ENCODE measurements around the gene BCDIN3D.

Gene BCDIN3D

GRCh38 chr12:49869816-49870500 lies 27.1 kb upstream of the BCDIN3D start:
- H3K9ac ChIP-seq (ENCODE audit: low read depth in 1 of 2, low read length in 2 of 2) = no peak overlapping the region
- H3K4me1 ChIP-seq (ENCODE audit: control insufficient read depth in 1 of 2, insufficient read depth in 2 of 2, low read length in 2 of 2) = peaks cover 8 to 23% of the 10 kb centered on the region in 2 donors
- H3K27ac ChIP-seq (ENCODE audit: low read depth, low read length) = no peak overlapping the region
- H3K4me3 ChIP-seq (ENCODE audit: low read depth in 1 of 2, low read length in 2 of 2) = no peak overlapping the region
- H3K36me3 ChIP-seq (ENCODE audit: control insufficient read depth in 1 of 2, insufficient read depth in 2 of 2, low read length in 2 of 2) = no peaks in the 10 kb centered on the region
- no peaks in the 10 kb centered on the region for H3K27me3 ChIP-seq (ENCODE audit: control insufficient read depth in 1 of 2, insufficient read depth in 2 of 2, low read length in 2 of 2)
- H3K9me3 ChIP-seq (ENCODE audit: control insufficient read depth in 1 of 2, low read length in 2 of 2) = no peaks in the 10 kb centered on the region

- Histone ChIP-seq H3K27me3 (ENCODE audit: control insufficient read depth in 1 of 2, insufficient read depth in 2 of 2, low read length in 2 of 2) (no peaks in the 10 kb centered on the region), H3K9me3 (ENCODE audit: control insufficient read depth in 1 of 2, low read length in 2 of 2) (no peaks in the 10 kb centered on the region), H3K9ac (ENCODE audit: low read depth in 1 of 2, low read length in 2 of 2) (no peak overlapping the region), H3K4me1 (ENCODE audit: control insufficient read depth in 1 of 2, insufficient read depth in 2 of 2, low read length in 2 of 2) (peaks cover 8 to 23% of the 10 kb centered on the region in 2 donors), H3K36me3 (ENCODE audit: control insufficient read depth in 1 of 2, insufficient read depth in 2 of 2, low read length in 2 of 2) (no peaks in the 10 kb centered on the region), H3K27ac (ENCODE audit: low read depth, low read length) (no peak overlapping the region), H3K4me3 (ENCODE audit: low read depth in 1 of 2, low read length in 2 of 2) (no peak overlapping the region)
These were observed 26.3 kb upstream of the BCDIN3D start for GRCh38 chr12:49868952-49869815.

- H3K27ac ChIP-seq (ENCODE audit: low read depth, low read length) = no peak overlapping the region
These were observed 25.5 kb upstream of the BCDIN3D start for GRCh38 chr12:49868449-49868848.

DNA sequence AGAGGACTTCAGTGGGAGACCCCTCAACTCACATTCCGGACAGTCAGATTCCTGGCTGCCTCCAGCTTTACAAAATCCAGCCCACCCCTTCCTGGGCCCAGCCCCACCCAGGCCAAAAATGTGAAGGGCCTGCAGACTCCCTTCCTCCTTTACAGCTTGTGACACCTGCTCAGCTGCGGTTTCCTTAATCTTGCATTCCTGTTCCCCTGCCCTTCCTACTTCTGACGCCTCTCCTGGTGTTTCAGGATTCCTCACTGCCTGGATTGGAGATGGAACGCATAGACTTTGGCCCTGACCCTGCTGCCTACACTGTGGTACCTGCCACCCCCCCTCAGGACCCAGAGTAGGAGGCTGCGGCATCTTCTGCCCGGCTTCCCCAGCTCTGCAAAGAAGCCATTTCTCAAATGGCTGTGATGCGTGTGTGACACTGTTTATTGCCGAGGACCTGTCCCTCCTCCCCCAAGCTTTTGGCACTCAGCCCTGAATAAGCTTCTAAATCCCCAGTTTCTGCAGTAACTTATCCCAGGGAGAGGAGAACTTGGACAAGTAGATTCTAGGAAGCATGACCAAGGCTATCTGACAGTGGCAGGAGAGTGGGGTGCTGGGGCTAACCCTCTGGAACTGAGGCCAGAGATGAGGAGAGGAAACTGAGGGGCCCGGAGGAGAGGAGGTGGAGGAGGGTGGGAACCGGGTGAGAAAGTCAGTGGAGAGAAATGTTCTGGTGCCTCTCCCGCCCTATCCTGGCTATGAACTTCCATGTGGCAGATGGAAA lies 24.9 kb upstream of the BCDIN3D start:
- Histone ChIP-seq H3K27ac (ENCODE audit: low read depth, low read length) (no peak overlapping the region), H3K9ac (ENCODE audit: low read depth in 1 of 2, low read length in 2 of 2) (no peak overlapping the region), H3K4me1 (ENCODE audit: control insufficient read depth in 1 of 2, insufficient read depth in 2 of 2, low read length in 2 of 2) (peaks cover 8 to 23% of the 10 kb centered on the region in 2 donors), H3K4me3 (ENCODE audit: low read depth in 1 of 2, low read length in 2 of 2) (no peak overlapping the region), H3K36me3 (ENCODE audit: control insufficient read depth in 1 of 2, insufficient read depth in 2 of 2, low read length in 2 of 2) (no peaks in the 10 kb centered on the region), H3K27me3 (ENCODE audit: control insufficient read depth in 1 of 2, insufficient read depth in 2 of 2, low read length in 2 of 2) (no peaks in the 10 kb centered on the region), H3K9me3 (ENCODE audit: control insufficient read depth in 1 of 2, low read length in 2 of 2) (no peaks in the 10 kb centered on the region)

More at GRCh38 chr12:49868449-49868848, 25.5 kb upstream of the BCDIN3D start:
- H3K4me3 ChIP-seq (ENCODE audit: low read depth in 1 of 2, low read length in 2 of 2) = no peak overlapping the region
- no peaks in the 10 kb centered on the region for H3K27me3 ChIP-seq (ENCODE audit: control insufficient read depth in 1 of 2, insufficient read depth in 2 of 2, low read length in 2 of 2)
- H3K36me3 ChIP-seq (ENCODE audit: control insufficient read depth in 1 of 2, insufficient read depth in 2 of 2, low read length in 2 of 2) = no peaks in the 10 kb centered on the region
- H3K9ac ChIP-seq (ENCODE audit: low read depth in 1 of 2, low read length in 2 of 2) = no peak overlapping the region
- no peaks in the 10 kb centered on the region for H3K9me3 ChIP-seq (ENCODE audit: control insufficient read depth in 1 of 2, low read length in 2 of 2)
- H3K4me1 ChIP-seq (ENCODE audit: control insufficient read depth in 1 of 2, insufficient read depth in 2 of 2, low read length in 2 of 2) = peaks cover 8 to 23% of the 10 kb centered on the region in 2 donors

- peak overlapping the region in 1 of 2 donors; percentile 28 for H3K4me3 ChIP-seq (ENCODE audit: low read depth in 1 of 2, low read length in 2 of 2)
- H3K27ac ChIP-seq (ENCODE audit: low read depth, low read length) = no peak overlapping the region
- H3K27me3 ChIP-seq (ENCODE audit: control insufficient read depth in 1 of 2, insufficient read depth in 2 of 2, low read length in 2 of 2) = no peaks in the 10 kb centered on the region
- peaks cover 8 to 23% of the 10 kb centered on the region in 2 donors for H3K4me1 ChIP-seq (ENCODE audit: control insufficient read depth in 1 of 2, insufficient read depth in 2 of 2, low read length in 2 of 2)
- no peaks in the 10 kb centered on the region for H3K9me3 ChIP-seq (ENCODE audit: control insufficient read depth in 1 of 2, low read length in 2 of 2)
- H3K36me3 ChIP-seq (ENCODE audit: control insufficient read depth in 1 of 2, insufficient read depth in 2 of 2, low read length in 2 of 2) = no peaks in the 10 kb centered on the region
- H3K9ac ChIP-seq (ENCODE audit: low read depth in 1 of 2, low read length in 2 of 2) = no peak overlapping the region
These were observed 24.1 kb upstream of the BCDIN3D start for GRCh38 chr12:49866859-49867569.

DNA sequence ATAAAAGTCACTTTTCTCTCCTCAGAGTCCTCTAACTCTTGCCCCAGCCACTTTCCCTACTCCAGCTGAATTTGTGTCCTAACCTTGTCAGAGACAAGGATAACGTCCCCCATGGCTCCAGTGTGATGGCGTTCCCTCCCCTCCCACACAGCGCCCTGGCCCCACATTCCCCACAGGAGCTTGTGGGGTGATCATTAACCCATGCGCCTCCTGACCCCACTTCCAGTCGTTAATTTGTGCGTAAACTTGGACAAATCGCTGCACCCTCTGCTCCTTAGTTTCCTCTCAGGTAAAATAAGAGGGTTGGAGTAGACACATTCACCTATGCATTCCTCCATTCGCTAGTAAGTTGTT lies 22.9 kb upstream of the BCDIN3D start:
- Histone ChIP-seq H3K9ac (ENCODE audit: low read depth in 1 of 2, low read length in 2 of 2) (no peak overlapping the region), H3K4me1 (ENCODE audit: control insufficient read depth in 1 of 2, insufficient read depth in 2 of 2, low read length in 2 of 2) (peaks cover 8 to 23% of the 10 kb centered on the region in 2 donors), H3K36me3 (ENCODE audit: control insufficient read depth in 1 of 2, insufficient read depth in 2 of 2, low read length in 2 of 2) (no peaks in the 10 kb centered on the region), H3K27me3 (ENCODE audit: control insufficient read depth in 1 of 2, insufficient read depth in 2 of 2, low read length in 2 of 2) (no peaks in the 10 kb centered on the region), H3K4me3 (ENCODE audit: low read depth in 1 of 2, low read length in 2 of 2) (no peak overlapping the region), H3K27ac (ENCODE audit: low read depth, low read length) (no peak overlapping the region), H3K9me3 (ENCODE audit: control insufficient read depth in 1 of 2, low read length in 2 of 2) (no peaks in the 10 kb centered on the region)

- no peak overlapping the region for H3K9ac ChIP-seq (ENCODE audit: low read depth in 1 of 2, low read length in 2 of 2)
- H3K4me1 ChIP-seq (ENCODE audit: control insufficient read depth in 1 of 2, insufficient read depth in 2 of 2, low read length in 2 of 2) = peaks cover 8 to 23% of the 10 kb centered on the region in 2 donors
These were observed 22.3 kb upstream of the BCDIN3D start for GRCh38 chr12:49865109-49865781.

DNA sequence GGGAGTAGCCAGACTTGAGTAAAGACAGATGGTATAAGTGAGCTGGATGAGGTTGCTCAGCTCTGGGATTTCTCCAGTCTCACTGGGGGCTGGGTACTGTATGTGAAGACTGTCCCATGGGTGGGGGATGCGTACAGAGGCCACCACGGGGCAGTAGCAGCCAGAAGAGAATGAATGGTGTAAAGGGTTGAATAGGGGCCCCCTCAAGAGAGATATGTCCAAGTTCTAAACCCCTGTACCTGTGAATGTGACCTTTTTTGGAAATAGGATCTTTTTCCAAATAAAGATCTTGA lies 21.8 kb upstream of the BCDIN3D start:
- no peaks in the 10 kb centered on the region for H3K36me3 ChIP-seq (ENCODE audit: control insufficient read depth in 1 of 2, insufficient read depth in 2 of 2, low read length in 2 of 2)
- H3K27me3 ChIP-seq (ENCODE audit: control insufficient read depth in 1 of 2, insufficient read depth in 2 of 2, low read length in 2 of 2) = no peaks in the 10 kb centered on the region

More at GRCh38 chr12:49865109-49865781, 22.3 kb upstream of the BCDIN3D start:
- no peaks in the 10 kb centered on the region for H3K9me3 ChIP-seq (ENCODE audit: control insufficient read depth in 1 of 2, low read length in 2 of 2)
- no peak overlapping the region for H3K4me3 ChIP-seq (ENCODE audit: low read depth in 1 of 2, low read length in 2 of 2)
- H3K27ac ChIP-seq (ENCODE audit: low read depth, low read length) = no peak overlapping the region
- no peaks in the 10 kb centered on the region for H3K27me3 ChIP-seq (ENCODE audit: control insufficient read depth in 1 of 2, insufficient read depth in 2 of 2, low read length in 2 of 2)
- no peaks in the 10 kb centered on the region for H3K36me3 ChIP-seq (ENCODE audit: control insufficient read depth in 1 of 2, insufficient read depth in 2 of 2, low read length in 2 of 2)

DNA sequence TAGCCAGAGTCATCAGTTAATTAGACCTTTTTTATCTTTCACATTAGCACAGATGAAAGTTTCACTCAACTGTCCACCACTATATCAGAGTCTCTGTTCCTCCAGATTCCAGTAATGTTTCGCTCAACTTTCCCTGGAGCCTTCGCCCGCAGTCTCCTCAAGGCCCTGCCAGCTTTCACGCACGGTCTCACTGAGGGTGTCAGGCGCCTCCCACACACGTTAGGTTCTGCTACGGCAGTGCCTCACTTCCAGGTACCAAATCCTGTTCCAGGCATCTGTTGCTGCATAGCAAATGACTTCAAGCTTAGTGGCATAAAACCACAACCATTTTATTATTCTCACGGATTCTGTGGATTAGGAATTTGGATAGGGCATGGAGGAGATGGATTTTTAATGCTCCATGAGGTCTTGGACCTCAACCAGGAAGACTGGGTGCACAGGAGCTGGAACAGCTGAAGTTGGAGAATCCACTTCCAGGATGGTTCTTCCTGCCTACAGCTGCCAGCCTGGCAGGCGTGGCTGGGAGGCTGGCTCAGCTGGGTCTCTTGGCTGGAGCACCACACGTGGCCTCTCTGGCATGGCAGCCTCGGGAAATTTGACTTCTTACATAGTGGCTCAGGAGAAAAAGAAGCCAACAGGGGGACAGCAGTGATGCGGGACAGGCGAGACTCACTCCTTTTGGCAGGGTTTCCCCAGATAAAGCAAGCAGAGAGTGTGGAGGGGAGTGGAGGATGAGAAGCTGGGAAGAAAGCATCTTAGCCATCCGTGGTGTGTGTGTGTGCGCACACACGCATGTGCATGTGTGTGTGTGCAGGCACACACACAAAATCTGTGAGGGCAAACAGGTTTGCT lies 21.3 kb upstream of the BCDIN3D start:
- Histone ChIP-seq H3K36me3 (ENCODE audit: control insufficient read depth in 1 of 2, insufficient read depth in 2 of 2, low read length in 2 of 2) (no peaks in the 10 kb centered on the region), H3K27me3 (ENCODE audit: control insufficient read depth in 1 of 2, insufficient read depth in 2 of 2, low read length in 2 of 2) (no peaks in the 10 kb centered on the region), H3K4me3 (ENCODE audit: low read depth in 1 of 2, low read length in 2 of 2) (no peak overlapping the region), H3K4me1 (ENCODE audit: control insufficient read depth in 1 of 2, insufficient read depth in 2 of 2, low read length in 2 of 2) (peaks cover 8 to 21% of the 10 kb centered on the region in 2 donors), H3K9me3 (ENCODE audit: control insufficient read depth in 1 of 2, low read length in 2 of 2) (no peaks in the 10 kb centered on the region), H3K9ac (ENCODE audit: low read depth in 1 of 2, low read length in 2 of 2) (no peak overlapping the region), H3K27ac (ENCODE audit: low read depth, low read length) (no peak overlapping the region)

More for the DNA sequence above, 21.8 kb upstream of the BCDIN3D start:
- H3K9ac ChIP-seq (ENCODE audit: low read depth in 1 of 2, low read length in 2 of 2) = no peak overlapping the region
- H3K27ac ChIP-seq (ENCODE audit: low read depth, low read length) = no peak overlapping the region
- no peaks in the 10 kb centered on the region for H3K9me3 ChIP-seq (ENCODE audit: control insufficient read depth in 1 of 2, low read length in 2 of 2)
- H3K4me3 ChIP-seq (ENCODE audit: low read depth in 1 of 2, low read length in 2 of 2) = no peak overlapping the region
- H3K4me1 ChIP-seq (ENCODE audit: control insufficient read depth in 1 of 2, insufficient read depth in 2 of 2, low read length in 2 of 2) = peaks cover 8 to 23% of the 10 kb centered on the region in 2 donors

Data from duodenal mucosa (tissue), 2 donors.